KMS-11 (cell line): ENCODE results near the gene OSGIN1.
A peak's percentile ranks its signal among the peaks of the same experiment; 100 is the strongest.

ENCODE experiments used
- H2AFZ ChIP-seq: fragments of 200-600 bp; sonication (generic); 2 replicates; pipeline ENCODE4 v1.6.1; 2016; ENCODE audit warnings: antibody characterized with exemption, mixed run types, low read depth
- H3K27ac ChIP-seq: fragments of 200-600 bp; sonication (generic); 2 replicates; pipeline ENCODE4 v1.6.1; 2016; ENCODE audit warnings: mild to moderate bottlenecking, mixed run types
- H3K27me3 ChIP-seq: fragments of 200-600 bp; sonication (generic); 2 replicates; pipeline ENCODE4 v1.6.1; 2017; ENCODE audit warnings: mild to moderate bottlenecking, low read depth, mixed run types, moderate library complexity; ENCODE audit not compliant: insufficient read depth
- H3K36me3 ChIP-seq: fragments of 200-600 bp; sonication (generic); 2 replicates; pipeline ENCODE4 v1.6.1; 2017; ENCODE audit warnings: mild to moderate bottlenecking, mixed run types; ENCODE audit not compliant: insufficient read depth
- H3K4me1 ChIP-seq: fragments of 200-600 bp; sonication (generic); 2 replicates; pipeline ENCODE4 v1.6.1; 2016; ENCODE audit warnings: mild to moderate bottlenecking, low read depth, mixed run types; ENCODE audit not compliant: poor library complexity, severe bottlenecking
- H3K4me2 ChIP-seq: fragments of 200-600 bp; sonication (generic); 2 replicates; pipeline ENCODE4 v1.7.0; 2016; ENCODE audit warnings: mild to moderate bottlenecking, mixed run types
- H3K4me3 ChIP-seq: fragments of 200-600 bp; sonication (generic); IDR thresholded peaks from 2 replicates; pipeline ENCODE4 v1.6.1; 2017; ENCODE audit warnings: low read depth, low read length, mixed read lengths; ENCODE audit not compliant: insufficient read depth
- H3K79me2 ChIP-seq: fragments of 200-600 bp; sonication (generic); 2 replicates; pipeline ENCODE4 v1.6.1; 2016; ENCODE audit warnings: low read depth, mixed run types; ENCODE audit not compliant: insufficient read depth
- H3K9ac ChIP-seq: fragments of 200-600 bp; sonication (generic); 2 replicates; pipeline ENCODE4 v1.6.1; 2016; ENCODE audit warnings: mild to moderate bottlenecking, mixed run types
- H4K20me1 ChIP-seq: fragments of 200-600 bp; sonication (generic); 2 replicates; pipeline ENCODE4 v1.6.1; 2016; ENCODE audit warnings: mild to moderate bottlenecking, mixed run types; ENCODE audit not compliant: insufficient read depth
- CTCF ChIP-seq: fragments of 200-600 bp; sonication (generic); conservative IDR thresholded peaks from 2 replicates; pipeline ENCODE4 v1.6.1; 2017; ENCODE audit warnings: low read depth, mild to moderate bottlenecking, antibody characterized with exemption, low read length, moderate library complexity, mixed read lengths

The OSGIN1 gene

GRCh38 chr16:84007965-84008364, 54.9 kb downstream of the OSGIN1 start:
- Histone ChIP-seq H3K36me3 (no peaks in the 10 kb centered on the region), H4K20me1 (no peaks in the 10 kb centered on the region), H3K27me3 (peaks cover 78% of the 10 kb centered on the region), H3K27ac (no peak overlapping the region), H3K4me2 (no peak overlapping the region), H3K4me1 (no peaks in the 10 kb centered on the region), H3K4me3 (no peak overlapping the region), H3K9ac (no peak overlapping the region), H3K79me2 (no peaks in the 10 kb centered on the region), H2AFZ (no peak overlapping the region)
- no peak for TF ChIP-seq CTCF

GRCh38 chr16:84009282-84009681, 56.2 kb downstream of the OSGIN1 start:
- no peak for TF ChIP-seq CTCF
- Histone ChIP-seq H3K4me3 (no peak overlapping the region), H3K27me3 (peaks cover 71% of the 10 kb centered on the region), H3K4me2 (no peak overlapping the region), H3K27ac (no peak overlapping the region), H3K4me1 (peaks cover 4% of the 10 kb centered on the region), H3K79me2 (no peaks in the 10 kb centered on the region), H4K20me1 (no peaks in the 10 kb centered on the region), H3K9ac (no peak overlapping the region), H3K36me3 (no peaks in the 10 kb centered on the region), H2AFZ (no peak overlapping the region)

- no peak overlapping the region for H3K4me3 ChIP-seq
- no peak overlapping the region for H3K9ac ChIP-seq
- H3K27ac ChIP-seq, result no peak overlapping the region
- H3K79me2 ChIP-seq, result no peaks in the 10 kb centered on the region
- no peak overlapping the region; the same call in 1 of the 2 replicates for H2AFZ ChIP-seq
- H4K20me1 ChIP-seq, result no peaks in the 10 kb centered on the region
- peaks cover 67% of the 10 kb centered on the region for H3K27me3 ChIP-seq
- H3K36me3 ChIP-seq, result no peaks in the 10 kb centered on the region
- H3K4me1 ChIP-seq, result peaks cover 4% of the 10 kb centered on the region
- H3K4me2 ChIP-seq, result no peak overlapping the region; the same call in 1 of the 2 replicates
- no peak for TF ChIP-seq CTCF
Measured at GRCh38 chr16:84013787-84014569, 60.9 kb downstream of the OSGIN1 start.

- no peak overlapping the region for H3K4me3 ChIP-seq
- no peaks in the 10 kb centered on the region for H3K79me2 ChIP-seq
- no peak overlapping the region for H3K9ac ChIP-seq
- H3K36me3 ChIP-seq, result no peaks in the 10 kb centered on the region
- H4K20me1 ChIP-seq, result no peaks in the 10 kb centered on the region
- no peak for TF ChIP-seq CTCF
- H2AFZ ChIP-seq, result no peak overlapping the region; the same call in 1 of the 2 replicates
- H3K4me2 ChIP-seq, result 0 out of 2 replicates have a peak overlapping the region, but pooled peaks have one; percentile 1
- H3K27me3 ChIP-seq, result peaks cover 67% of the 10 kb centered on the region
- H3K27ac ChIP-seq, result no peak overlapping the region
- H3K4me1 ChIP-seq, result peaks cover 4% of the 10 kb centered on the region
Measured at GRCh38 chr16:84014570-84015327, 61.7 kb downstream of the OSGIN1 start.
